K562 (cell line): ENCODE measurements around the gene NRF1. TPM values are rescaled to one million over a fixed set of nuclear protein-coding genes. Genes with fewer than 3 reads are reported as not detected.

Experiments used
- ATF3 ChIP-seq, 2 experiments: fragments of 450-650 bp in 1 of 2; sonication (generic) in 1 of 2; formaldehyde crosslinking in 1 of 2; IDR thresholded peaks in 1 of 2; conservative IDR thresholded peaks in 1 of 2; 2 replicates each; pipeline versions ENCODE4 v1.6.1 to v1.8.1; 2016 to 2023; ENCODE audit warnings: mild to moderate bottlenecking in 2 of 2, moderate library complexity in 2 of 2, inconsistent platforms in 1 of 2, missing genetic modification reagents in 1 of 2
- DEAF1 ChIP-seq: fragments of 450-650 bp; formaldehyde crosslinking; IDR thresholded peaks from 2 replicates; pipeline ENCODE4 v1.4.0; 2020; ENCODE audit warnings: mild to moderate bottlenecking, moderate library complexity
- E2F5 ChIP-seq: sonication (generic); formaldehyde crosslinking; IDR thresholded peaks from 2 replicates; pipeline ENCODE4 v1.8.0; 2022; ENCODE audit warnings: mild to moderate bottlenecking, missing genetic modification reagents
- FOSL1 ChIP-seq: fragments of 200-800 bp; sonication (Bioruptor generic); conservative IDR thresholded peaks from 2 replicates; pipeline ENCODE4 v1.6.1; 2016; ENCODE audit warnings: missing genetic modification characterization, missing compliant biosample characterization
- KDM1A ChIP-seq, 2 experiments: fragments of 450-650 bp; IDR thresholded peaks; 2 replicates each; pipeline ENCODE4 v1.6.1; 2016; ENCODE audit warnings: mild to moderate bottlenecking in 2 of 2
- MYC ChIP-seq, 2 experiments: fragments of 250-450 bp in 1 of 2; sonication (Bioruptor Pico) in 1 of 2; IDR thresholded peaks; 2 replicates each; pipeline versions ENCODE4 v1.5.1 to v1.6.1; 2012 to 2021; ENCODE audit warnings: low read depth in 2 of 2, borderline replicate concordance in 1 of 2, improper control_type of control experiment in 1 of 2, low read length in 1 of 2, mild to moderate bottlenecking in 1 of 2, moderate library complexity in 1 of 2
- NCOA6 ChIP-seq: fragments of 450-650 bp; IDR thresholded peaks from 2 replicates; pipeline ENCODE4 v1.6.1; 2017; ENCODE audit warnings: mild to moderate bottlenecking
- NR2C1 ChIP-seq, 2 experiments: fragments of 450-650 bp; IDR thresholded peaks; 2 replicates each; pipeline ENCODE4 v1.6.1; 2017; ENCODE audit warnings: mild to moderate bottlenecking in 2 of 2, antibody characterized with exemption in 1 of 2, inconsistent platforms in 1 of 2, missing compliant biosample characterization in 1 of 2, missing genetic modification characterization in 1 of 2
- PHTF2 ChIP-seq: fragments of 250-450 bp; sonication (Bioruptor Pico); IDR thresholded peaks from 2 replicates; pipeline ENCODE4 v1.5.0; 2021; ENCODE audit warnings: mild to moderate bottlenecking
- RBM25 ChIP-seq: fragments of 200-400 bp; formaldehyde crosslinking; IDR thresholded peaks from 2 replicates; pipeline ENCODE4 v1.6.1; 2018; ENCODE audit warnings: low read length, low read depth, moderate library complexity; ENCODE audit not compliant: severe bottlenecking
- RERE ChIP-seq: sonication (generic); formaldehyde crosslinking; IDR thresholded peaks from 2 replicates; pipeline ENCODE4 v1.8.0; 2023; ENCODE audit warnings: missing genetic modification reagents, mild to moderate bottlenecking, borderline replicate concordance
- SLC30A9 ChIP-seq: fragments of 250-450 bp; sonication (Bioruptor Pico); IDR thresholded peaks from 2 replicates; pipeline ENCODE4 v1.8.0; 2022; ENCODE audit warnings: mild to moderate bottlenecking, moderate library complexity
- TEAD1 ChIP-seq, 2 experiments: fragments of 450-650 bp in 1 of 2; sonication (generic) in 1 of 2; formaldehyde crosslinking; IDR thresholded peaks; 2 replicates each; pipeline versions ENCODE4 v1.4.0 to v1.8.0; 2020 to 2022; ENCODE audit warnings: mild to moderate bottlenecking in 2 of 2, missing genetic modification reagents in 1 of 2
- TGIF2 ChIP-seq: sonication (generic); formaldehyde crosslinking; IDR thresholded peaks from 2 replicates; pipeline ENCODE4 v1.8.1; 2022; ENCODE audit warnings: mild to moderate bottlenecking, missing genetic modification reagents, moderate library complexity
- ZNF41 ChIP-seq: fragments of 250-450 bp; sonication (Bioruptor Pico); conservative IDR thresholded peaks from 2 replicates; pipeline ENCODE4 v1.4.0; 2020; ENCODE audit warnings: mild to moderate bottlenecking
- ZNF431 ChIP-seq: sonication (generic); formaldehyde crosslinking; IDR thresholded peaks from 2 replicates; pipeline ENCODE4 v1.8.0; 2022; ENCODE audit warnings: mild to moderate bottlenecking, missing genetic modification reagents
- polyA plus RNA-seq, 8 experiments: library from polyadenylated mRNA; depleted of rRNA in 4 of 8; stranded (reverse) in 5 of 8; unstranded in 3 of 8; fragments of >200 nt; fragmentation: Nextera tagmentation in 2 of 8; fragmentation: Illumina TruSeq in 1 of 8; extraction: Ambion mirVana in 2 of 8; extraction: Trizol in 1 of 8; gene quantifications; 2 replicates each; pipeline versions ENCODE4 v1.2.1 to v1.2.3, GENCODE V29; 2011 to 2014; ENCODE audit warnings: inconsistent platforms in 1 of 8, missing spikeins in 1 of 8
- total RNA-seq, 7 experiments: library from RNA; depleted of rRNA in 6 of 7; stranded (reverse); fragments of >200 nt in 6 of 7; fragmentation: Illumina TruSeq in 2 of 7; extraction: Trizol in 2 of 7; gene quantifications; 2 replicates each; pipeline versions ENCODE4 v1.2.1 to v1.2.3, GENCODE V29; 2011 to 2021; ENCODE audit warnings: low replicate concordance in 1 of 7

The NRF1 gene
- total and polyA plus RNA-seq, 9 of the 15 experiments (the other 6 are each of a cell fraction or from before 2014, with no cell fraction given) = 8.6 to 28.8 (median 20.3) TPM

GRCh38 chr7:129635300-129636029 lies 23.9 kb downstream of the NRF1 start (continued):
- TF ChIP-seq RERE (CRISPR knock-in tag) (no peak), NR2C1 (IDR thresholded peaks at IDR 0.05) (peak; percentile 12; the same call in 1 of the 2 replicates), NR2C1 (tag; IDR thresholded peaks at IDR 0.05) (no peak), TGIF2 (CRISPR knock-in tag) (no peak), PHTF2 (no peak), FOSL1 (tag) (no peak), TEAD1 (CRISPR knock-in tag; IDR thresholded peaks at IDR 0.05) (no peak), RBM25 (no peak), SLC30A9 (CRISPR knock-in tag) (no peak), KDM1A (IDR thresholded peaks at IDR 0.05) (no peak), MYC (IDR thresholded peaks at IDR 0.05; ENCODE audit: low read depth, low read length) (0 out of 2 replicates have a peak, but pooled peaks have one; percentile 32), MYC (CRISPR knock-in tag; IDR thresholded peaks at IDR 0.05; ENCODE audit: borderline replicate concordance, low read depth) (no peak), DEAF1 (CRISPR knock-in tag) (peak; percentile 88), NCOA6 (no peak), E2F5 (CRISPR knock-in tag) (no peak), ZNF431 (no peak), ATF3 (IDR thresholded peaks at IDR 0.05) (no peak), ATF3 (CRISPR knock-in tag; conservative IDR thresholded peaks at IDR 0.05) (peak; percentile 49; the same call in 1 of the 2 replicates), ZNF41 (no peak)
